ENCODE results near the gene TMEM198. TPM values are rescaled to one million over a fixed set of nuclear protein-coding genes. Genes with fewer than 3 reads are reported as not detected.

Gene TMEM198
- total RNA-seq, 1 experiment from 2014 or later: 2.1 TPM

DNA sequence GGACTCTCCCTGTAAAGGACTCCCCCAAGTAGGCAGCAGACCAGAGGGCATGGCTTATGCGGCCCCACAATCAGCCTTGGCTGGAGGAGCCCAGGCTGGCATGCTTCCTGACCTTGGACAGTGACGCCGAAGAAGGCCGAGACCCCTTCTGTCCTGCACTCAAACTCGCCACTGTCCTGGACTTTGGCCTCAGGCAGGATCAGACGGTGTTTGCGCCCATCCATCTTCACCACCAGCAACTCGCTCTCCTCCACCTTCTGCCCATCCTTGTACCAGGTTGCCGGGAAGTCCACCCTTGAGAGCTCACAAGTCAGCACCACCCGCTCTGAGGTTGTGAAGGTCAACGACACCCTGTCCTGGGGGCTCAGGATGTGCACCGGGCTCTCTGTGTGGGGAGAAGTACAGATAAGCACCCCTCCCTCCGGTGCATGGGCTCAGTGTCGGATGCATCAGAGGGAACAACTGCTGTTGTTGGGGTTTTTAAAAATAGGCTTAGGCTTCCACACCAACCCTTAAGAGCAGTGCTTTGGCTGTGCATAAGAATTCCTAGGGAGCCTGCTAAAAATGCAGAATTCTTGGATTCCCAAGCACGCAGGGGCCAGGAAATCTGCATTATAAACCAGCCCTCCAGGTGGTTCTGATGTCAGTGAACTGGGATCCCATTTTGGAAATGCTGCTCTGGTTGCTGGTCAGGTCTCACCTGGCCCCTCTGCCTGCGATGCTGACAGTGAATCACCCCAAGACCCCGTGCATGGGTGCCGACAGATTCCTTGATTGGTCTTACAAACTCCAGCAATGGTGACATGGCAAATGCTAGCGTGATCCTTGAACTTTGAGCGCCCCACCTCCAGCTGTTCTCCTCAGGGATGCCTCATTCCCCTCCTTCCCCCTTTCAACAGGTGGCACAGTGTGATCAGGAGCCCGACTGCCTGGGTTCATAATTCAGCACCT is 21.6 kb downstream of the TMEM198 start:
- in situ Hi-C loops (cut with HindIII; ENCODE audit: low pct_unique_long_range_greater_than_20kb, low sequenced_read_pairs): no loop called here
- no peak for DNase-seq (ENCODE audit: low read depth, low spot score)

DNA sequence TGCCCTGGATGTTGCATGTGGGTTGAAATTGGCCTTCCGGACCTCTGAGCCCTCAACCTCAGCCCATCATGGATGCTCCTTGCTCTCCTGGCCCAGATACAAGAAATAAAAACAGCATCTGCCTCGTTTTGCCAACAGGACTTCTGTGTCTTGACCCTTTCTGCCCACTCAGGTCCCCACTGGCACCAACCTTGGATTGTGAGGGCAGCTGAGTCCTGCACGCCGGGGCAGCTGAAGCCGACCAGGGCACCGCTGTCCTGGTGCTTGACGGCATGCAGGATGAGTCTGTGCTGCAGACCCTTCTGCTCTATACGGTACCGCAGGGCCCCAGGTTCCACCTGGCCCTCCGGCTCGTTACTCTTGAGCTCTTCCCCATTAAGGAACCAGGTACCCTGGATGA is 22.8 kb downstream of the TMEM198 start:
- no peak for DNase-seq (ENCODE audit: low read depth, low spot score)
- in situ Hi-C loops (cut with HindIII; ENCODE audit: low pct_unique_long_range_greater_than_20kb, low sequenced_read_pairs): no loop called here

DNA sequence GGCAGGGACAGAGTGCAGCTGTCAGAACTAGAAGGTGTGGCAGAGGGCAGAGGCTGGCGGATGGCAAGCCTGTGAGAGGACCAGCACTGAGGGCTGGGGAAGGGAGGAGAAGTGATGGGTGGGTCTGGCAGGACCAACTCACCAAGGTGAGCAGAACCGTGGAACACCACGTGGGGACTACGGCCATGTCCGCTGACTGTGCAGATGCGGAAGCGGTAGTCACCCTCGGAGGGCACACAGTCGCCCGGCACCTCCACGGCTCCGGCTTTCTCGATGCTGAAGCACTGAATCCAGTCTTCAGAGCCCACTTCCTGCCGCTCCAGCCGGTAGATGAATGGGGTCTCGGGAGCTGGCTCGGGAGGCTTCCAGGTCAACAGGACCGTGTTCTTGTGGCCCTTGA is 23.3 kb downstream of the TMEM198 start:
- DNase-seq (ENCODE audit: low read depth, low spot score): no peak
- in situ Hi-C loops (cut with HindIII; ENCODE audit: low pct_unique_long_range_greater_than_20kb, low sequenced_read_pairs): no loop called here

DNA sequence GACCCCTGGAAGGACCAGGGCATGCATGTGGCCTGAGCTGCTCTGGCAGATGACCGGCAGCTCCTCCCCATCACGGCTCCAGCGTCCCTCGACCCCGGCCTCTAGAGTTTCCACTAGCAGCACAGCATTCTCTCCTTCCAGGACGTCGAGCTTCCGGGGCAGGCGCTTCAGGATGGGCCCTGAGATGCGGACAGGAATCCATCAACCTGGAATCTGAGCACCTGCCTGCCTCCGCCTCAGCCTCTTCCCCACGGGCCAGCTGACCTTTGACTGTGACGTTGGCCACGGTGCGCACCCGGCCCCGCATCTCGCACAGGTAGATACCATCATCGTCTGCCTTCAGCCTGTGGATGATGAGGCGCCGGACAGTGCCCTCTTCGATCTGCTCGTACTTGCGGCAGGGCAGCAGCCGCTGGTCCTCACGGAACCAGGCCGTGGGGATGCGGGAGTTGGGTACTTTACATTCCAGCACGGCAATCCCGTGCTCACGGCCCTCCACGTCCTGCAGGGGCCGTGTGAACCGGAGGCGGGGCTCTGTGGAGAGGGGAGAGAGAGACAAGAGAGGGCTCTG is 24.0 kb downstream of the TMEM198 start:
- in situ Hi-C loops (cut with HindIII; ENCODE audit: low pct_unique_long_range_greater_than_20kb, low sequenced_read_pairs): no loop called here

DNA sequence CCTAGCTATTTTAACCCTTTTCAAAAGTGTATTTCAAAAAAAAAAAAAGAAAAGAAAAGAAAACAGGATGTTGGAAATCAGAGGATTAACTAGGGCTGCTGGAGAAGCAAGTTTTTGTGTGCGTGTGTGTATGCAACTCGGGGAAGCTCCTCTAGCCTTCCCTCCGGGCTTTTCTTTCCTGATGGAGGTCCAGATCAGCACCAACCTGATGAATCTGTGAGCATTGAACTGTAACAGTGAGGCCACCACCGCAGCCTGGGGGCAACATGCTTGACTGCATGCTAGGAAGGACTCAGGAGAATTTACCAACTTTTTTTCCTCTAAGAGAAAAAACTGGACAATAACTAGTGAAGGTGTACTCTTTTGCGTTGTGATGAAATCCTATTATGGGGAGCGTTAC is 25.2 kb downstream of the TMEM198 start:
- no peak for DNase-seq (ENCODE audit: low read depth, low spot score)
- in situ Hi-C loops (cut with HindIII; ENCODE audit: low pct_unique_long_range_greater_than_20kb, low sequenced_read_pairs): no loop called here

More for the DNA sequence above, 24.0 kb downstream of the TMEM198 start:
- DNase-seq (ENCODE audit: low read depth, low spot score): no peak

DNA sequence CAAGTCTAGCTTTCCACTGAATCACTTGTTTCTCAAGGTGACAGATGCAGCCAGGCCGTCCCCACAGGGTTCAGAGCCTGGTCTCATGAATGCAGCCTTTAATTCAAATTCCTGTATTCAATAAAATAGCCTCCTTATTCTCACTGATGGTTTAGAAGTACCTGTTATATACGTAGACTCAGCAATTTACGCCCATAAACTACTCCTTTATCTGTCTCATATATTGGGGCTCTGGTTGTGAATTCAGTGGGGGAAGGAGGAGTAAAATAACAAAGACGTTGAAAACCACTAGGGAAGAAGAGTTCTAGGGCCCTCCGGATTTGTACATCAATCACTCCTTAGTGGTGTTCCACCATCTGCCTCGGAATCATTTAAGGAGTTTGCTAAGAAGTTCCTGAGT is 25.8 kb downstream of the TMEM198 start:
- DNase-seq (ENCODE audit: low read depth, low spot score): no peak
- in situ Hi-C loops (cut with HindIII; ENCODE audit: low pct_unique_long_range_greater_than_20kb, low sequenced_read_pairs): no loop called here

DNA sequence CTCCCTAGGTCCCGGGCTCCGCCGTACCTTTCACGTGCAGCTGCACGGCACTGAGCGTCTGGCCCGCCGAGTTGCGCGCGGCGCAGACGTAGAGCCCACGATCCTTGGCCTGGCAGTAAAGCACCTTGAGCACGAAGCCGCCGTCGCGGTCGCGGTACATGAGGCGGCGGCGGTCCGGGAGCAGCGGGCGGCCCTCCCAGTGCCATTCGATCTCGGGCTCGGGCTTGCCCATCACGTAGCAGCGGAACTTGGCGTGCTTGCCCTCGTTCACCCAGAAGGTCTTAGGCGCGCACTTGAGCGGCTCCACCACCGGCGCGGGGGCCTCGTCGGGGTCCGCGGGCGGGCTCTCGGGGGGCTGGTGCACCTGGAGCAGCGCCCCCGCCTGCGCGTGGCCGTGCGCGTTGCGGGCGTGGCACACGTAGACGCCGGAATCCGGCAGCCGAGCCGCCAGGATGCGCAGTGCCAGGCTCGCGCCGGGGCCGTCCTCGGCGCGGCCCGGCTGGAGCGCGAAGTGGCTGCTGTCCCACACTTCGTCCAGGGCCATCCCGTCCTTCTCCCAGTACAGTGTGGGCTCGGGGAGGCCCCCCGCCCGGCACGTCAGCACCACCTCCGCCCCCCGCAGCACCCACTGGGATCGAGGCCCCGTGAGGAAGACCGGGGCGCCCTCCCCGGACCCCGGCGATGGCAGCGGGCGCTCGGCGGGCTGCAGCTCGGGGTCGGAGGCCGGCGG is 26.5 kb downstream of the TMEM198 start:
- DNase-seq (ENCODE audit: low read depth, low spot score): no peak
- in situ Hi-C loops (cut with HindIII; ENCODE audit: low pct_unique_long_range_greater_than_20kb, low sequenced_read_pairs): no loop called here

DNA sequence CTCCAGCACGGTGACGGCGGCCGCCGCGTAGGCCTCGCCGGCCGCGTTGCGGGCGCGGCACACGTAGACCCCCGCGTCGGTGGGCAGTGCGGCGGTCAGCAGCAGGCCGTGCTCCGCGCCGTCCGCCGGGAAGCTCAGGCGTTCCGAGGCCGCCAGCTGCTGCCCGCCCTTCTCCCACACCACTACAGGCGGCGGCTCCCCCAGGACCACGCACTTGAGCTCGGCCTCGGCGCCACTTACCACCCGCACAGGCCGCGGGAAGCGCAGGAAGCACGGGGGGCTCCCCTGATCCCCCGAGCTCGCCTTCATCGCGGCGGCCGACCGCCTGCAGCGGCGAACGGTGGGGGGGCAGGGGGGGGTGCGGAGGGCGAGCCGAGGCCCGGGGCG is 27.1 kb downstream of the TMEM198 start:
- in situ Hi-C loops (cut with HindIII; ENCODE audit: low pct_unique_long_range_greater_than_20kb, low sequenced_read_pairs): no loop called here
- DNase-seq (ENCODE audit: low read depth, low spot score): no peak

DNA sequence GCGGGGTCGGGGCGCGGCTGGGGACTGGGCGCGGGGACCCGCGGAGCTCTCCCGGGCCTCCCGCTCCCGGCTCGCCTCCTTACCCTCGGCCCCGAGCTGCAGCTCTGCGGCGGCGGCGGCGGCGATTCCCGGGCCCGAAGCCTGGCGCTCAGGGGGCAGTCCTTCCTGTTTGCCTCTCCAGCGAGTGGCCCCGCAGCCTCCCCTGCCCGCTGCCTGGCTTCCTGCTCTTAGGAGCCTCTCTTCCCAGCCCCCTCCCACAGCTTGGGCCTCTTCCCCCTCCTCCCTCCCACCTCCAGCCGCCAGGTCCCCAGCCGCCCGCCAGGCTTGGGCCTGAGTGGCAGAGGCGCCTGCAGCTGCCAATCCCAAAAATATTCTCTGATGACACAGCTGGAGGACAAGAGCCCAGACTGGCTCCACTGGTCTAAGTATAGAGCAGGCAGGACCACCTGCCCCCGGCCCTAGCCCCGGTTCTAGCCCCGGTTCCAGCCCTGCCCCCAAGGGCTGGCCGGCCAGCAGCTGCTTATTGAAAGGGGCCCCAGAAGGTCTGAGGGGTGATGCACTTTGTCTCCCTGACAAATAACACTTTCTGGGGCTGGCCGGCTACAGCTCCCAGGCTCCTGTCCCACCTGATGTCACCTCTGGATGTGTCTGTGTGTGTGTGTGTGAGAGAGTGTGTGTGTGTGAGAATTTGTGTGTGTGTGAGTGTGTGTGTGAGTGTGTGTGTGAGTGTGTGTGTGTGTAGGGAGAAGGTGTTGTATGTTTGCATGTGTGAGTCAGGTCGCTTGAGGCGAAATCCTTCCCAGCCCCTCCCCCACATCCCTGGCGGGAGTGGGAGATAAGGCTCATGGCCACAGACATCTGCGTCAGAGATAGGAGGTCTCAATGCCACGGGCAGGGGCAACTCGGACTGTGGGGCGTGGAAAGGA is 27.7 kb downstream of the TMEM198 start, which contains the start of gene OBSL1:
Gene OBSL1 (minus strand): TSS at position 229 of the 926 bp plus-strand sequence. CDS start 307 bp downstream, outside the sequence.
- in situ Hi-C loops (cut with HindIII; ENCODE audit: low pct_unique_long_range_greater_than_20kb, low sequenced_read_pairs): no loop called here
- DNase-seq (ENCODE audit: low read depth, low spot score): peak; percentile 57

DNA sequence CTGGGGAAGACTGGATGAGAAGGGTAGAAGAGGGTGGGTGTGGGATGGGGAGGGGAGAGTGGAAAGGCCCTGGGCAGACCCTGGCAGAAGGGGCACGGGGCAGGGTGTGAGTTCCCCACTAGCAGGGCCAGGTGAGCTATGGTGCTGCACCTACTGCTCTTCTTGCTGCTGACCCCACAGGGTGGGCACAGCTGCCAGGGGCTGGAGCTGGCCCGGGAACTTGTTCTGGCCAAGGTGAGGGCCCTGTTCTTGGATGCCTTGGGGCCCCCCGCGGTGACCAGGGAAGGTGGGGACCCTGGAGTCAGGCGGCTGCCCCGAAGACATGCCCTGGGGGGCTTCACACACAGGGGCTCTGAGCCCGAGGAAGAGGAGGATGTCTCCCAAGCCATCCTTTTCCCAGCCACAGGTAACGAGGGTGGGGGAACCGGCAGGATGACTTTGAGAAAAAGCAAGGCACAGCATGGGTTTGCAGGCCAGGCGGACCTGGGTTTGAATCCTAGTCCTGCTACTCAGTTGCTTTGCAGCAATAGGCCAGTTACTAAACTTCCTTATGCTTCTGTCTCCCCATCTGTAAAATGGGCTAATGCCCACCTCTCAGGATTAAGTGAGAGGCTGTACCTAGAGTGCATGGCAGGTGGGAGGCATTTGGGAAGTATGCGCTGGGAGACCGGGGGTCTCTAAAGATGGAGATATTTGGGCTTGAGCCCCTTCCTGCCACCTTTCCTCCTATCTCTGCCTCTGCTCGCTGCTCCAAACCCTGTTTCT is 28.6 kb downstream of the TMEM198 start, which contains the start of gene INHA:
Gene INHA (plus strand): TSS at position 74 of the 765 bp plus-strand sequence. CDS start 65 bp downstream, at position 139.
- DNase-seq (ENCODE audit: low read depth, low spot score): no peak
- in situ Hi-C loops (cut with HindIII; ENCODE audit: low pct_unique_long_range_greater_than_20kb, low sequenced_read_pairs): no loop called here

DNA sequence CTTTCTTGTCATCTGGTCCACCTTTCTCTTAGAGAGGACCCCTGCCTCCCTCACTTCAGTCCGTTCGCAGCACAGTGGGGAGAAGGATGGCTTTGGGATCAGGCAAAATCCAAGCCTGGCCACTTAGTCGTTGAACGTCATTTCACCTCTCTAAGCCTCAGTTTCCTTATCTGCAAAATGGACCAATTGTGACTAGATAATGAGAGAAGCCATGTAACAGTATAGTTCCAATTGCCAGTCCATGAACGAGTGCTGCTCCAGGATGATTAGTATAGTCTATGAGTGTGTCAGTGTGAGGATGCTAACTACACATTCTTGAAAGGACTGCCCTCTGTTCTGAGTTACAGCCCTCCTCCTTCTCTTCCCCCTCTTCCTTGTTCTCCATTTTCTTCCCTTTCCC is 29.3 kb downstream of the TMEM198 start:
- DNase-seq (ENCODE audit: low read depth, low spot score): no peak
- in situ Hi-C loops (cut with HindIII; ENCODE audit: low pct_unique_long_range_greater_than_20kb, low sequenced_read_pairs): no loop called here

DNA sequence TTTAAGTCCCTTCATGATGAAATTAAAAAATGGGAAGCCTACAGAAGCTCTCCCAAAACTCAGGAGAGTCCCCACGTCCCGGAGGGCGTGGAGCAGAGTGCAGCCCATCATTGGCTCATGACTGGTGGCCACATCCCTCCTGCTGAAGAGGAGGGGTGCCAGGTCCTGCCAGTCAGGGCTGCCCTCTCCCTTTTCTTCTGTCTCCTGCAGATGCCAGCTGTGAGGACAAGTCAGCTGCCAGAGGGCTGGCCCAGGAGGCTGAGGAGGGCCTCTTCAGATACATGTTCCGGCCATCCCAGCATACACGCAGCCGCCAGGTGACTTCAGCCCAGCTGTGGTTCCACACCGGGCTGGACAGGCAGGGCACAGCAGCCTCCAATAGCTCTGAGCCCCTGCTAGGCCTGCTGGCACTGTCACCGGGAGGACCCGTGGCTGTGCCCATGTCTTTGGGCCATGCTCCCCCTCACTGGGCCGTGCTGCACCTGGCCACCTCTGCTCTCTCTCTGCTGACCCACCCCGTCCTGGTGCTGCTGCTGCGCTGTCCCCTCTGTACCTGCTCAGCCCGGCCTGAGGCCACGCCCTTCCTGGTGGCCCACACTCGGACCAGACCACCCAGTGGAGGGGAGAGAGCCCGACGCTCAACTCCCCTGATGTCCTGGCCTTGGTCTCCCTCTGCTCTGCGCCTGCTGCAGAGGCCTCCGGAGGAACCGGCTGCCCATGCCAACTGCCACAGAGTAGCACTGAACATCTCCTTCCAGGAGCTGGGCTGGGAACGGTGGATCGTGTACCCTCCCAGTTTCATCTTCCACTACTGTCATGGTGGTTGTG is 30.9 kb downstream of the TMEM198 start:
- DNase-seq (ENCODE audit: low read depth, low spot score): no peak
- in situ Hi-C loops (cut with HindIII; ENCODE audit: low pct_unique_long_range_greater_than_20kb, low sequenced_read_pairs): no loop called here

DNA sequence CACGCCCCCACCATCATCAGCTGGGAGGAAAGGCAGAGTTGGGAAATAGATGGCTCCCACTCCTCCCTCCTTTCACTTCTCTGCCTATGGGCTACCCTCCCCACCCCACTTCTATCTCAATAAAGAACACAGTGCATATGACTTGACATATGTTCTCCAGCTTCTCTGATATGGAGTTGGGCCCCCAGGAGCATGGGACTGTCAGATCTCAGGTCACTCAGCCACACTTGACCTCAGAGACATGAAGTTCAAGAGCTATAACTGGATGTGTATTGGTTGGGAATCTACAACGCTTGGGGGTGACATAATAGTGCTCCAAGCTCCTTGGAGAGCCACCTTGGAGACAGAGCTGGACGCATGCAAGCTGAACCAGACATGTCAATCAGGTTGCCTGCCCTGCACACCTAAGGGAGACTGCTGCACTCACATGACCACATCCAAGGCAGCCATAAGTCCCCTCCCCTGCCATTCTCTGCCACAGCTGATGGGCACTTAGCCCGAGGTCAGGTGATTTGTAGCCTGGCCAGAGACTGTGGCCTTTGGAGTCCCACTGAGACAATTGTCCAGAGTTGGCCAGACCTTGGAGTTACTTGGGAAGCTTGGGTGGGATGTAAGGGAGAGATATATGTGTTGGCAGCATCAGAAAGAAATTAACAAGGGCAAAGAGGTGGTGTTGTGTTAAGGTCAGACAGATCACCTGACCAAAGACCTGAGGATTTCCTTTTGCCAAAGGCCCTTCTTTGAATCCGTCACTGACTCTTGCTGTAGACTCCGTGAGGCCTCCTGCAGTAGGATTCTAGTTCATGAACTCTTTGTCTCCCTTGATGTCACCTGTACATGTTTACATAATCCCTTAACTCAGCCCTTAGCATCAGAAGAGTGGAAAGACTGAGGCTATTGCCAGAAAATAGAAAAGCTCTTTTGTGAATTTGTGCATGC is 32.0 kb downstream of the TMEM198 start:
- DNase-seq (ENCODE audit: low read depth, low spot score): no peak
- in situ Hi-C loops (cut with HindIII; ENCODE audit: low pct_unique_long_range_greater_than_20kb, low sequenced_read_pairs): no loop called here

DNA sequence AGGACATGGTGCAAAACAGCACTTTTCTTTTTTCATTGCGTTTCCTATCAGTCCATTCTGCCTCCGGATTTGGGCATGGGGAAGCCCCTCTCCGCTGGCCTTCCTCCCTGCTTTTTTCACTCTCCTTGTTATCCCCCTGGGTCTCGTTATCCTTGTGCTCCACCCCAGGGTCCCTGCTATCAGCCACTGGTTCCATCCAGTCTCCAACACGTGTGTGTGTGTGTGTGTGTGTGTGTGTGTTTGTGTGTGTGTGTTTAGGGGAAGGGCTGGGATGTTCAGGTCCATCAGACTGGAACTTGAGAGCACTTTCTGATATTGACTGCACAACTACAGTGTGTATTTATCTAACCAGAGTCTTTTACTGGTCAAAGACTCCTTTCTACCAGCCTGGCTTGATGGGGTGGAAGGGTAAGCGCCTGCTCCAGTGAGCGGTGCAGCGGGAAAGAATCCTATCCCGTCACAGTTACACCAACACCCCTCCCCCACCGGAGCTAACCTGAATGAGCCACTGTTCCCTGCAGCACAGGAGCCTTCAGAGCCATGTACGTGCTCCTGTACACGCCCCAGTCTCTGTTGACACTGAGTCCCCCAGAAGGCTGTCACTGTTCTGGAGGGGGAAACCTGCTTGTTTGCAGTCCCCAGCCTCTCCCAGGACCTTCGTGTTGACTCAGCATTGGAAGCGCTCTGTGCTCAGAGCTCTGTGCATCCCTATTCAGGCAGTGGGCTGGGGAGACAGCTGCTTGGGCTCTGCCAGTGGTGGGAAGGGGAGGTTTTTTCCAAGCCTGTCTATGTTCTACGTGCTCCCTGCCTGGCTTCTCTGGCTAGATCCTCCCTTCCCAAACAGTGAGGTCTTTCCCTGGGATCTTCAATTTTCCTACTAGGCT is 32.9 kb downstream of the TMEM198 start:
- DNase-seq (ENCODE audit: low read depth, low spot score): peak; percentile 66
- in situ Hi-C loops (cut with HindIII; ENCODE audit: low pct_unique_long_range_greater_than_20kb, low sequenced_read_pairs): no loop called here
